DMS 273 treated with DMSO at 0.1 percent for 48 hours (cell line): Measurements from ENCODE around the gene SMIM9.
A peak's percentile ranks its signal among the peaks of the same experiment; 100 is the strongest.

ENCODE experiments used
- DNase-seq: peaks from one replicate; lab custom pipeline; 2025; lab: John Stamatoyannopoulos, UW

The SMIM9 gene

DNA sequence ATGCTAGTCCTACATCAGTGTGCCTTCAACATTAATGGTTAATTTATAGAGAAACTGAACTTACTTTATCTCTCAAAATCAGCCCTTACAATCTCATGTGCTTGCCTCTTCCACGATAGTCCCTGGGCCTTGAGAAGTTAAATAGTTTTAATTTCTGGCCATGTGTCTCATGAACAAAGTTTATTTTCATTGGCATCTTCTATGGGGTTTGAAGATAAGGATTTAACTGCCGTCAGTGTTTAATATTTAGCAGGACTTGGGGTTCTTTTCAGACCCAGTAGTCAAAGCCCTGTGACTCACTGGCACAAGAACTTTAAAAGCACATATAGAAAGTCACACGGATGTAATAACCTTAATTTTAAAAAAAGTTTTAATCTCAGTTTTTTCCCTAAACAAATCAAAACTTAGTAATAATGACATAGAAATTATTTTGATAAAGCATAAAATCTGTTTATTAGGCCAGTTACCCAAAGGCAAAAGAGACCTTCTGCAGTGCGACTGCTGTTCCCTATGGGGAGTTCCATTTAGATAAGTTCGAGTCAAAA lies 19.1 kb downstream of the SMIM9 start:
- no peak for DNase-seq

GRCh38 chrX:154813801-154814200 lies 20.7 kb downstream of the SMIM9 start:
- no peak for DNase-seq

DNA sequence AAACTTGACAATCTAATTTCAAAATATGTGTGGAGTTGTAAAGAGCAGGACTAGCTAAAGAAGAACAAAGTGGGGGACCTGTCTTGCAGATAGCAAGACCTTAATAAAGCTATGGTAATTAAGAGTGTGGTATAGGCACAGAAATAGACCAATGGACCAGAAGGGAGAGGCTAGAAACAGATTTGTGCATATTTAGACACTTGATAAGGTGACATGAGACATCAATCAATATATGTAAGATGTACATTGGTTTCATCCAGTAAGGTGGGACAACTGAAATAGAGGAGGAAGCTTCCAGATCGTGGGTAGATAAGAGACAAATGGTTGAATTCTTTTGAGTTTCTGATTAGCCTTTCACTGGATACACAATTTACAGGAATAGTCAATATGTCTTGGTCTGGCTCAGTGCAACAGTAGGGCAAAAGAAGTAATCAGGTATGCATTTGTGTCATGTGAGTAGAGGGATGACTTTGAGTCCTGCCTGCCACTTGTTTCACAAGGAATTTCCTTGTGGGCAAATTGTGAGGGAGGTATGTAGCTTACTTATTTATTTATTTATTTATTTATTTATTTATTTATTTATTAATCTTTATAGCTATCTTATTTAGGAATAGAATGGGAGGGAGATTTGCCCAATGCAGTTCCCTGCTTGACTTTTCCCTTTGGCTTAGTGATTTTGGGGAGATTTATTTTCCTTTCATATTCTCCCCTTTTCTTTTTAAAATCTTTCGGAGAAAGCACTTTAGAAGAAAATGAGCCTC lies 21.9 kb downstream of the SMIM9 start:
- DNase-seq = no peak

- DNase-seq = no peak
Observed at GRCh38 chrX:154809939-154810665, 24.4 kb downstream of the SMIM9 start.

DNA sequence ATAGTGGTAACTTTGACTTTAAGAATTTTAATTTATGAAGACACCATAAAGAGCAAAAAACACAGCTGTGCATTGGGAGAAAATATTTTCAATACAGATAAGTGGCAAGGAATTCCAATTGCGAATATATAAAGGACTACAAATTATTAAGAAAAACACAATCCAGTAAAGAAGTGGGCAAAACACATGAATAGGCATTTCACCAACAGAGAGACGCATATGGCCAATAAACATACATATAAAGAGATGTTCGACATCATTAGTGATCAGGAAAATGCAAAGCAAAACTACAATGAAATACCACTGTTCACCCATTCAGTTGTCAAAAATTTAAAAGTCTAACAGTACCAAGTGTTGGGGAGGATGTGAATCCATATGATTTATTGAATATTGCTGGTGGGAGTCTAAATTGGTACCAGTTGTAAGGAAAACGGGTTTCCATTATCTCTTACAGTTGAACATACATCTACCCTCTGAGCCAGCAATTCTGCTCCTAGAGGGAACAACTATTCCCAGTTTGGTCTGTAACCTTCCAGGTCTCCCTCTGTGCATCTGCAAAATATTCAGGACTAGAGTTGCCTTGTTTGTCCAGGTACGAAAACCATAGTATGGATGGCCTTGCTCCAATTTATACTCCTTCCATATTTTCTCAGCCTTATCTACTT lies 27.5 kb downstream of the SMIM9 start:
- DNase-seq = no peak

DNA sequence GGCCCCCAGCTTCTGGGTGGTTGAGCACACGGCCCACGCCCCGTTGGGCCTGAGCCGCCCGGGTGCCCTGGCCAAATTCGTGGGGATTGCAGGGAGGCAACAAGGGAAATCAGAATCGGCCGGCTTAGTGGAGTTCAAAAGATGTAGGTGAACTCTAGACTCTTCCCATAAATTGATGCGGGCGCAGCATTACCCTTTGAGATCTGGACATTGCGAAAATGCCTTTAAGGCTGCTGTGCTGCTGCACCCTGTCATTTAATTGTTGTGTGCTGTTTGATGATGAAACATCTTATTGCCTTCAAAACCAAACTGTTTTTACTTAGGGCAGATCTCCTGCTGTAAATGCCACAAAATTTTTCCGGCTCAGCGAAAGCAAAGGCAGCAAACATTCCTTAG lies 28.8 kb downstream of the SMIM9 start:
- DNase-seq = no peak

DNA sequence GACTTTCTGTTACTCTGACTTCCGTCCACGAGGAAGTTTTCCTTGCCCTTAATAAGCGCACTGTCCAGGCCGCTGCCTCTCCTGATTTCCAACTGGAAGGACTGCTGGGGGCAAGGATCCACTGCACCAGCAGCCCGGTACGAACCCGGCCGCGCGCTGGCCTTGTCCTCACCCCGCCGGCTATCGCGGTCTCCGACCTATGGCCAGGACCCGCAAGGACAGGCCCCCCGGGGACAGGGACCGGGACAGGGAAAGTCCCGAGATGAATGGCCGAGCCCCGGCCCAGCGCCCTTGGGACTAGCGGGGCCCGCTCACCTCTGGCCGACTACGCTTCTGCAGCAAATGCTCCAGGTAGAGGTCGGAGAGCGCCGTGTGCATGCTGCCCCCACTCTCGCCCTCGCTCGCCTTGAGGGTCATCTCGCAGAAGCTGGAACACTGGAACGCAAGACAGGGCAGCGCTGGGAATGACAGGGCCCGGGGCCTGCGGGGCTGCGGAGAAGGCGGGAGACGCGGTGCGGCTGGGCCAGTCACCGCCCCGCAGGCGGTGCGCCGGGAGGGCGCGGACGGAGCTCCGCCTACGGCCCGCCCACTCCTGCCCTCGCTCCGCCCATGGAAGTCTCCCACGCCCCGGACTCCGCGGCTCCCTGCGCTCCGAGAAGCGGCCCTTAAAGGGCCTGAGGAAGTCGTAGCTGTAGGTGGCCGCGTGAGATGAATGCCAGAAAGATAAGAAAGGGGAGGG lies 29.3 kb downstream of the SMIM9 start, which contains the start of gene MPP1:
TSS of gene MPP1 (minus strand) at position 529 of the 739 bp plus-strand sequence. CDS start at position 417, 112 bp downstream.
- DNase-seq = peak; percentile 38

- DNase-seq = no peak
Observed at GRCh38 chrX:154804261-154804956, 30.1 kb downstream of the SMIM9 start.

DNA sequence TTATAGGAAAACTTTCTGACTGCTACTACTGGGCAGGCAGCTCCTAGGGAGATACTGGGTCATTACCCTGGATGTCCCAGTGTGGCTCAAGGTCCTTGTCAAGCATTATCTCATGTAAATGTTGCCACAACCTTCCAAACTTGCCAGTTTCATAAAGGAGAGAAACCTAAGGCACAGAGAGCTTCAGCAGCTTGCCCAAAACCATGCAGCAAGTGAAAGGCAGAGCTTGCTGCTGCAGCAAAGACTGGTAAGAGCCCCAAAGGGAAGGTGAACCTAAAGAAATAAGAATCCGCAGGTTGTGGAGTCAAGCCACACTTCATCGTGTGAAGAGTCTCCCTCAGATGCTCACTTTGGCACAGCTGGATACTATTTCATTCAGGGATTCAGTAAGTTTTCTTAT lies 31.5 kb downstream of the SMIM9 start:
- no peak for DNase-seq

DNA sequence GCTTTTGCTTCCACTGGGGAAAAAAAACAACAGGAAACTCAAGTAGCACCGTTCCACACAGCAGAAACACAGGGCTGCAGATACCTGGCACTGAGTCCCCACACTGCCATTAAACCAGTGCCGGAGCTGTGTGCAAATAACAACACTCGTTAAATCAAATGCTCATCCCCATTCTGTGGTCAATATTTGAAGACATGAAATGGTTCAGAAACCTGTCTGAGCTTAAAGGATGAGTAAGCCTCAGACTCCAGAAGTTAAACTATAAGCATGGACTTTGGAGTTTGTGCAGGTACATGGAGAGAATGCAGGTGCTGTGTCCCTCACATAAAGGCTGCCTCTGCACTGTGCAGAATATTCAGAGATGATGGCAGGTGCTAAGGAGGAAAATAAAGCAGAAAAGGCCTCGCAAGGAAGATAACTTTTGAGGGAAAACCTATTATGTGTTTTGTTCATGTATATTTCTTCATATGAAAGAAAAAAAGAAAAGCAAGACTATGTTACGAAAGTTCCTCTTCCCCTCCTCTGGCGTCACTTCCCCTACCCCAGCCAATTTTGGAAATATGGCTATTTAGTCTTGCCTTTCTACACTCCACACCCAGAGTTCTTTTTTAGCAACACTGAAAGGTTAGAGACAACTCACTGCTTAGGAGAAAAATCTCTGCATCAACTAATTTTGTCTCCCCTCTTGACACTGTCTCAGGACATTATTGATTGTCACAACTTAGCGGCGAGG lies 33.8 kb downstream of the SMIM9 start:
- no peak for DNase-seq

GRCh38 chrX:154799556-154800348 lies 34.7 kb downstream of the SMIM9 start:
- DNase-seq = no peak

GRCh38 chrX:154797006-154797405 lies 37.5 kb downstream of the SMIM9 start:
- no peak for DNase-seq

GRCh38 chrX:154795016-154795415 lies 39.4 kb downstream of the SMIM9 start:
- DNase-seq = no peak

GRCh38 chrX:154793084-154793795 lies 41.2 kb downstream of the SMIM9 start:
- DNase-seq = no peak

DNA sequence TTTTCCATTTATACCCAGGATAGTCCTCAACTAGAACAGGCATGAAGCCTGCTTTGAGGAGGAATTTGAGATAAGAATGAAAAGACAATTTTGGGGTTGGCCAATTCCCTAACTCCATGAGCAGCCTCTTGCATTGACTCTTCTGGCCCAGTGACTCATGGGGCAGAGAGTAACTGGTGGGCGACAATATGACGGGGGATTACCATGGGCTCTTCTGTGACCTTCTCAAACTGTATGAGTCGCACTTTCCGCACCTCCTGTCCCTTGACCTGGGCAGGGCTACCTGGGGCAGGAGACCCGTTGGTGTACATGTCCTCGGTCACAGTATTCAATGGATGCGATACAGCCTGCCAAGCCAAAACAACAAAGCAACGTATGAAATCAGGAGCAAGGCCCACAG lies 42.5 kb downstream of the SMIM9 start:
- DNase-seq = no peak

- no peak for DNase-seq
Observed at GRCh38 chrX:154791467-154791866, 43.0 kb downstream of the SMIM9 start.

- no peak for DNase-seq
Observed at GRCh38 chrX:154785716-154786115, 48.7 kb downstream of the SMIM9 start.

GRCh38 chrX:154784149-154784995 lies 50.1 kb downstream of the SMIM9 start:
- DNase-seq = no peak
